Measurements from ENCODE around the gene SLC35E3. TPM values are rescaled to one million over a fixed set of nuclear protein-coding genes. Genes with fewer than 3 reads are reported as not detected.

SLC35E3 gene
- total and polyA plus RNA-seq, 2 experiments from 2014 or later, result 5.5 to 13.8 TPM

DNA sequence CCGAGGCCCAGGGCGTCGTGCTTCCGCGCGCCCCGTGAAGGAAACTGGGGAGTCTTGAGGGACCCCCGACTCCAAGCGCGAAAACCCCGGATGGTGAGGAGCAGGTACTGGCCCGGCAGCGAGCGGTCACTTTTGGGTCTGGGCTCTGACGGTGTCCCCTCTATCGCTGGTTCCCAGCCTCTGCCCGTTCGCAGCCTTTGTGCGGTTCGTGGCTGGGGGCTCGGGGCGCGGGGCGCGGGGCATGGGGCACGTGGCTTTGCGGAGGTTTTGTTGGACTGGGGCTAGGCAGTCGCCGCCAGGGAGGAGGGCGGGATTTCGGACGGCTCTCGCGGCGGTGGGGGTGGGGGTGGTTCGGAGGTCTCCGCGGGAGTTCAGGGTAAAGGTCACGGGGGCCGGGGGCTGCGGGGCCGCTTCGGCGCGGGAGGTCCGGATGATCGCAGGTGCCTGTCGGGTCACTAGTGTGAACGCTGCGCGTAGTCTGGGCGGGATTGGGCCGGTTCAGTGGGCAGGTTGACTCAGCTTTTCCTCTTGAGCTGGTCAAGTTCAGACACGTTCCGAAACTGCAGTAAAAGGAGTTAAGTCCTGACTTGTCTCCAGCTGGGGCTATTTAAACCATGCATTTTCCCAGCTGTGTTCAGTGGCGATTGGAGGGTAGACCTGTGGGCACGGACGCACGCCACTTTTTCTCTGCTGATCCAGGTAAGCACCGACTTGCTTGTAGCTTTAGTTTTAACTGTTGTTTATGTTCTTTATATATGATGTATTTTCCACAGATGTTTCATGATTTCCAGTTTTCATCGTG lies 62.6 kb downstream of the SLC35E3 start:
- H3K79me2 ChIP-seq (replicated peaks; ENCODE audit: insufficient read depth), result peaks cover 49% of the 10 kb centered on the region
- no peaks in the 10 kb centered on the region for H3K9me2 ChIP-seq (ENCODE audit: insufficient read depth)
- peaks cover 28% of the 10 kb centered on the region for H3K4me1 Mint-ChIP-seq
- peaks cover 25% of the 10 kb centered on the region for H3K36me3 ChIP-seq (ENCODE audit: insufficient read depth)
- peaks cover 47% of the 10 kb centered on the region for H3K36me3 Mint-ChIP-seq (ENCODE audit: low read depth)
- ATAC-seq (peak; percentile 65), DNase-seq (ENCODE audit: low spot score) (peak; percentile 85)
- no peaks in the 10 kb centered on the region for H3K27me3 ChIP-seq (ENCODE audit: insufficient read depth)
- peaks cover 18% of the 10 kb centered on the region for H3K27me3 Mint-ChIP-seq (ENCODE audit: insufficient read depth, low read depth, poor library complexity)
- H3K27ac ChIP-seq (ENCODE audit: low read depth), result peak overlapping the region; percentile 100
- peak overlapping the region; percentile 100 for H3K27ac Mint-ChIP-seq
- H3K4me3 Mint-ChIP-seq, result peak overlapping the region; percentile 97
- no peak overlapping the region; the same call in 1 of the 2 replicates for H2AFZ ChIP-seq
- no peak for TF ChIP-seq EZH2 (IDR thresholded peaks at IDR 0.05; ENCODE audit: low read depth, unreplicated experiment)
- peak; percentile 41; the same call in 1 of the 2 replicates for TF ChIP-seq POLR2AphosphoS5 (IDR thresholded peaks at IDR 0.05; ENCODE audit: low read depth)
- peaks cover 29% of the 10 kb centered on the region for H3K4me1 ChIP-seq (ENCODE audit: insufficient read depth)
- peak overlapping the region; percentile 78 for H3K4me2 ChIP-seq
- peaks cover 23% of the 10 kb centered on the region for H4K20me1 ChIP-seq (replicated peaks; ENCODE audit: insufficient read depth)
- peak overlapping the region; percentile 71 for H3K4me3 ChIP-seq
- H3K9me3 Mint-ChIP-seq, result no peaks in the 10 kb centered on the region
- peaks cover 18% of the 10 kb centered on the region; the same call in 1 of the 2 replicates for H3F3A ChIP-seq (replicated peaks; ENCODE audit: low read depth)

DNA sequence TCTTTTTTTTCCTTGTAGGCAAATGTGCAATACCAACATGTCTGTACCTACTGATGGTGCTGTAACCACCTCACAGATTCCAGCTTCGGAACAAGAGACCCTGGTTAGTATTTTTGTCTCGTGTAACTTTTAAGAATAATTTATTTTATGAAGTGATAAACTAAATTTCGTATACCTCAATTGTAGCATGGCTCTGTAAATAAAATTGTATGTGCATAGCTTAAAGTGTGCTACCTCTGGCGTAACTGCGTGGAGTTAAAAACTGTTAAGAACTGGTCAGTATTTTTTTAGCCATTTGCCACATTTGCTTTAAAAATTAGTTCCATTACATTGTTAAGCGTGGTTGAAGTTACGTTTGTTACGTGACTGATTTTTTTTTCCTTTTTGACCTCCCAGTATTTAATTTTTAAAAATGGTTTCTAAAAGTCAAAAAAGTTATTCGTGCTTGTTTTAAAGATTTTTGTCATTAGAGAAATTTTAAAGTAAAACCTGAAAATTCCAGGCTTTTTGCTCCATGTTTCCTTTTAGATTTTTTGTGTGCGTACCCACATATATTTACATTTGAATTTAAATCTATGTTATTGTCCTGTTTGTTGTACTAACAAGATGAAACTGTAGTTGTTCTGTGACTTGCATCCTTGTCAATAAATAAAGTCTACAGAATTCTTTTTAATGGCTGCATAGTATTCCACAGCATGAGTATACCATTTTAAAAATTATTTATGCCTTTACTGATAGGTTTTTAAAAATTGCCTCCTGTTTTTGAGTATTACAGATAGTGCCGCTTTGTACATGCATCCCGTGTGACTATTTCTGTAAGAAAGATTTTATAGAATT lies 63.4 kb downstream of the SLC35E3 start:
- peaks cover 33% of the 10 kb centered on the region for H3K36me3 ChIP-seq (ENCODE audit: insufficient read depth)
- no peak for ATAC-seq
- H3K4me3 ChIP-seq, result peak overlapping the region; percentile 71
- H3K4me2 ChIP-seq, result peak overlapping the region; percentile 78
- H3K27ac ChIP-seq (ENCODE audit: low read depth), result peak overlapping the region; percentile 100
- peaks cover 24% of the 10 kb centered on the region for H4K20me1 ChIP-seq (replicated peaks; ENCODE audit: insufficient read depth)
- Mint-ChIP-seq H3K4me1 (peaks cover 25% of the 10 kb centered on the region), H3K4me3 (peak overlapping the region; percentile 97), H3K27ac (peak overlapping the region; percentile 100), H3K9me3 (no peaks in the 10 kb centered on the region), H3K27me3 (ENCODE audit: insufficient read depth, low read depth, poor library complexity) (peaks cover 18% of the 10 kb centered on the region), H3K36me3 (ENCODE audit: low read depth) (peaks cover 53% of the 10 kb centered on the region)
- peaks cover 57% of the 10 kb centered on the region for H3K79me2 ChIP-seq (replicated peaks; ENCODE audit: insufficient read depth)
- H3K9me2 ChIP-seq (ENCODE audit: insufficient read depth), result no peaks in the 10 kb centered on the region
- DNase-seq (ENCODE audit: low spot score), result no peak
- peaks cover 16% of the 10 kb centered on the region; the same call in 1 of the 2 replicates for H3F3A ChIP-seq (replicated peaks; ENCODE audit: low read depth)
- no peaks in the 10 kb centered on the region for H3K27me3 ChIP-seq (ENCODE audit: insufficient read depth)
- no peak overlapping the region for H2AFZ ChIP-seq
- H3K4me1 ChIP-seq (ENCODE audit: insufficient read depth), result peaks cover 23% of the 10 kb centered on the region
- TF ChIP-seq ZNF331 (CRISPR knock-in tag; IDR thresholded peaks at IDR 0.05; ENCODE audit: low read depth) (no peak), CREB1 (CRISPR knock-in tag; IDR thresholded peaks at IDR 0.05; ENCODE audit: low read depth) (no peak), ZNF114 (CRISPR knock-in tag; IDR thresholded peaks at IDR 0.05) (no peak), EZH2 (IDR thresholded peaks at IDR 0.05; ENCODE audit: low read depth, unreplicated experiment) (no peak), NANOG (IDR thresholded peaks at IDR 0.05; ENCODE audit: borderline replicate concordance) (no peak)
- TF ChIP-seq, protein P1, sequence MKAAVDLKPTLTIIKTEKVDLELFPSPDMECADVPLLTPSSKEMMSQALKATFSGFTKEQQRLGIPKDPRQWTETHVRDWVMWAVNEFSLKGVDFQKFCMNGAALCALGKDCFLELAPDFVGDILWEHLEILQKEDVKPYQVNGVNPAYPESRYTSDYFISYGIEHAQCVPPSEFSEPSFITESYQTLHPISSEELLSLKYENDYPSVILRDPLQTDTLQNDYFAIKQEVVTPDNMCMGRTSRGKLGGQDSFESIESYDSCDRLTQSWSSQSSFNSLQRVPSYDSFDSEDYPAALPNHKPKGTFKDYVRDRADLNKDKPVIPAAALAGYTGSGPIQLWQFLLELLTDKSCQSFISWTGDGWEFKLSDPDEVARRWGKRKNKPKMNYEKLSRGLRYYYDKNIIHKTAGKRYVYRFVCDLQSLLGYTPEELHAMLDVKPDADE (IDR thresholded peaks at IDR 0.05), result no peak
- TF ChIP-seq, protein P2, sequence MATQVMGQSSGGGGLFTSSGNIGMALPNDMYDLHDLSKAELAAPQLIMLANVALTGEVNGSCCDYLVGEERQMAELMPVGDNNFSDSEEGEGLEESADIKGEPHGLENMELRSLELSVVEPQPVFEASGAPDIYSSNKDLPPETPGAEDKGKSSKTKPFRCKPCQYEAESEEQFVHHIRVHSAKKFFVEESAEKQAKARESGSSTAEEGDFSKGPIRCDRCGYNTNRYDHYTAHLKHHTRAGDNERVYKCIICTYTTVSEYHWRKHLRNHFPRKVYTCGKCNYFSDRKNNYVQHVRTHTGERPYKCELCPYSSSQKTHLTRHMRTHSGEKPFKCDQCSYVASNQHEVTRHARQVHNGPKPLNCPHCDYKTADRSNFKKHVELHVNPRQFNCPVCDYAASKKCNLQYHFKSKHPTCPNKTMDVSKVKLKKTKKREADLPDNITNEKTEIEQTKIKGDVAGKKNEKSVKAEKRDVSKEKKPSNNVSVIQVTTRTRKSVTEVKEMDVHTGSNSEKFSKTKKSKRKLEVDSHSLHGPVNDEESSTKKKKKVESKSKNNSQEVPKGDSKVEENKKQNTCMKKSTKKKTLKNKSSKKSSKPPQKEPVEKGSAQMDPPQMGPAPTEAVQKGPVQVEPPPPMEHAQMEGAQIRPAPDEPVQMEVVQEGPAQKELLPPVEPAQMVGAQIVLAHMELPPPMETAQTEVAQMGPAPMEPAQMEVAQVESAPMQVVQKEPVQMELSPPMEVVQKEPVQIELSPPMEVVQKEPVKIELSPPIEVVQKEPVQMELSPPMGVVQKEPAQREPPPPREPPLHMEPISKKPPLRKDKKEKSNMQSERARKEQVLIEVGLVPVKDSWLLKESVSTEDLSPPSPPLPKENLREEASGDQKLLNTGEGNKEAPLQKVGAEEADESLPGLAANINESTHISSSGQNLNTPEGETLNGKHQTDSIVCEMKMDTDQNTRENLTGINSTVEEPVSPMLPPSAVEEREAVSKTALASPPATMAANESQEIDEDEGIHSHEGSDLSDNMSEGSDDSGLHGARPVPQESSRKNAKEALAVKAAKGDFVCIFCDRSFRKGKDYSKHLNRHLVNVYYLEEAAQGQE (IDR thresholded peaks at IDR 0.05; ENCODE audit: unreplicated experiment), result no peak

All from GM23338 (cell line).